Measurements from ENCODE around the gene PRR20A. TPM values are rescaled to one million over a fixed set of nuclear protein-coding genes. Genes with fewer than 3 reads are reported as not detected.
A peak's percentile ranks its signal among the peaks of the same experiment; 100 is the strongest.
"Not testable (repeated sequence)": the region's sequence is repeated elsewhere in the genome, so short reads cannot be mapped to it uniquely, and the experiment has no call there.

Gene PRR20A
- total and polyA plus RNA-seq, 4 donors: not detected

DNA sequence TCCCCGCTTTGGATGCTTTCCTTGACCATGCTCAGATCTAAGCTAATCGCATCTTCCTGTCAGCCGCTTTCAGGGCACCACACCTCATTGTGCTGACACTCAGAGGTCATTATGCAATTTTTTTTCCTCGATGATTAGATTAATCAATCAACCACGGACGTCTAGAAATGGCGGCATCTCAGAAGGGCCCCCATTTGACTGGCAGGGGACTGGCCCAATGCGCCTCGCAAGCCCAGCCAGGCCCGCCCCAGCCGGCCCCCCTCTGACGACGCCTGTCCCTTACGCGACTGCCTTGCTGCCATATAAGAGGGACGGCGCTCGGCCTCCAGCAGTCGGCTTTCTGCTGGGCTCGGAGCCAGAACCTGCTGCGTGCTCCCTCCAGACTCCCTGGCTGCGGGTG is 13.0 kb downstream of the PRR20A start, which contains the start of gene PRR20C:
Gene PRR20C (plus strand): TSS at position 301 of the 400 bp plus-strand sequence. CDS start 387 bp downstream, outside the sequence.
- not testable (repeated sequence) for H3K4me1 ChIP-seq (ENCODE audit: control insufficient read depth in 4 of 4, insufficient read depth in 4 of 4, low read length in 3 of 4); DNase-seq (ENCODE audit: low spot score); H3K9me3 ChIP-seq (ENCODE audit: control insufficient read depth in 4 of 4, low read length in 3 of 4); H3K36me3 ChIP-seq (ENCODE audit: control insufficient read depth in 4 of 4, insufficient read depth in 3 of 4, low read depth in 1 of 4, low read length in 3 of 4); H3K9ac ChIP-seq (ENCODE audit: low read depth in 1 of 2, low read length in 2 of 2); H3K27me3 ChIP-seq (ENCODE audit: control insufficient read depth in 4 of 4, insufficient read depth in 4 of 4, low read length in 3 of 4); H3K27ac ChIP-seq (ENCODE audit: low read depth in 1 of 2, low read length in 2 of 2); H3K4me3 ChIP-seq (ENCODE audit: low read depth in 1 of 3, low read length in 3 of 3)
- no CpG with 5 or more reads among the region's 22 CpGs for WGBS

DNA sequence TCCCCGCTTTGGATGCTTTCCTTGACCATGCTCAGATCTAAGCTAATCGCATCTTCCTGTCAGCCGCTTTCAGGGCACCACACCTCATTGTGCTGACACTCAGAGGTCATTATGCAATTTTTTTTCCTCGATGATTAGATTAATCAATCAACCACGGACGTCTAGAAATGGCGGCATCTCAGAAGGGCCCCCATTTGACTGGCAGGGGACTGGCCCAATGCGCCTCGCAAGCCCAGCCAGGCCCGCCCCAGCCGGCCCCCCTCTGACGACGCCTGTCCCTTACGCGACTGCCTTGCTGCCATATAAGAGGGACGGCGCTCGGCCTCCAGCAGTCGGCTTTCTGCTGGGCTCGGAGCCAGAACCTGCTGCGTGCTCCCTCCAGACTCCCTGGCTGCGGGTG is 19.6 kb downstream of the PRR20A start, which contains the start of gene PRR20D:
Gene PRR20D (plus strand): TSS at position 301 of the 400 bp plus-strand sequence. CDS start 387 bp downstream, outside the sequence.
- H3K9ac ChIP-seq (ENCODE audit: low read depth in 1 of 2, low read length in 2 of 2); H3K27me3 ChIP-seq (ENCODE audit: control insufficient read depth in 4 of 4, insufficient read depth in 4 of 4, low read length in 3 of 4); H3K27ac ChIP-seq (ENCODE audit: low read depth in 1 of 2, low read length in 2 of 2); H3K36me3 ChIP-seq (ENCODE audit: control insufficient read depth in 4 of 4, insufficient read depth in 3 of 4, low read depth in 1 of 4, low read length in 3 of 4); H3K4me3 ChIP-seq (ENCODE audit: low read depth in 1 of 3, low read length in 3 of 3); DNase-seq (ENCODE audit: low spot score); H3K4me1 ChIP-seq (ENCODE audit: control insufficient read depth in 4 of 4, insufficient read depth in 4 of 4, low read length in 3 of 4); H3K9me3 ChIP-seq (ENCODE audit: control insufficient read depth in 4 of 4, low read length in 3 of 4): not testable (repeated sequence)
- WGBS: no CpG with 5 or more reads among the region's 22 CpGs

DNA sequence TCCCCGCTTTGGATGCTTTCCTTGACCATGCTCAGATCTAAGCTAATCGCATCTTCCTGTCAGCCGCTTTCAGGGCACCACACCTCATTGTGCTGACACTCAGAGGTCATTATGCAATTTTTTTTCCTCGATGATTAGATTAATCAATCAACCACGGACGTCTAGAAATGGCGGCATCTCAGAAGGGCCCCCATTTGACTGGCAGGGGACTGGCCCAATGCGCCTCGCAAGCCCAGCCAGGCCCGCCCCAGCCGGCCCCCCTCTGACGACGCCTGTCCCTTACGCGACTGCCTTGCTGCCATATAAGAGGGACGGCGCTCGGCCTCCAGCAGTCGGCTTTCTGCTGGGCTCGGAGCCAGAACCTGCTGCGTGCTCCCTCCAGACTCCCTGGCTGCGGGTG is 26.2 kb downstream of the PRR20A start, which contains the start of gene PRR20E:
Gene PRR20E (plus strand): TSS at position 301 of the 400 bp plus-strand sequence. CDS start 387 bp downstream, outside the sequence.
- not testable (repeated sequence) for H3K9ac ChIP-seq (ENCODE audit: low read depth in 1 of 2, low read length in 2 of 2); DNase-seq (ENCODE audit: low spot score)
- no CpG with 5 or more reads among the region's 22 CpGs for WGBS

DNA sequence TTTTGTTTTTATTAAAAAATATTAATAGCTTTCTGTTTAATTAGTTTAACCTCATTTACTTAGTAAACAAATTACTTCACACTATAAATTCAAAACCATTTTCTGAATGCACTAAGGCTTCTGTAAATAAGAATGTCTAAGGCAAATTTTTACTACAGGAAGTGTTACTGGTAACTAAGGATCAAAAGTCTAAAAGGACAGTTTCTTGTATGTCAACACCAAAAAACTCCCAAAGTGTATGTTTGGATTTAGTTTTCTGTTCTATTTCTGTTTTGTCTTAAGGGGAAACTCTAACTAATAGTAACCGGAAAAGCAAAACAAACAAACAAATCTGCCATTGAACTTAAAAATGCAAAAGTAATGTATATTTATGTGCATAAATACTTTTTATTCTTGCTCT is 50.9 kb downstream of the PRR20A start:
- no peak overlapping the region for H3K4me3 ChIP-seq (ENCODE audit: low read depth in 1 of 3, low read length in 3 of 3)
- WGBS: 35% methylated on average over 1 of the region's 1 CpG
- H3K9ac ChIP-seq (ENCODE audit: low read depth in 1 of 2, low read length in 2 of 2): no peak overlapping the region
- H3K36me3 ChIP-seq (ENCODE audit: control insufficient read depth in 4 of 4, insufficient read depth in 3 of 4, low read depth in 1 of 4, low read length in 3 of 4): no peaks in the 10 kb centered on the region
- no peak overlapping the region for H3K27ac ChIP-seq (ENCODE audit: low read depth in 1 of 2, low read length in 2 of 2)
- TF ChIP-seq HNF4A (conservative IDR thresholded peaks at IDR 0.05) (peak in 1 of 2 donors; percentile 64), FOXA2 (IDR thresholded peaks at IDR 0.05) (peak; percentile 20)
- TF ChIP-seq, protein P1, sequence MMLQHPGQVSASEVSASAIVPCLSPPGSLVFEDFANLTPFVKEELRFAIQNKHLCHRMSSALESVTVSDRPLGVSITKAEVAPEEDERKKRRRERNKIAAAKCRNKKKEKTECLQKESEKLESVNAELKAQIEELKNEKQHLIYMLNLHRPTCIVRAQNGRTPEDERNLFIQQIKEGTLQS (IDR thresholded peaks at IDR 0.05): no peak
- H3K27me3 ChIP-seq (ENCODE audit: control insufficient read depth in 4 of 4, insufficient read depth in 4 of 4, low read length in 3 of 4): no peaks in the 10 kb centered on the region
- no peaks in the 10 kb centered on the region for H3K9me3 ChIP-seq (ENCODE audit: control insufficient read depth in 4 of 4, low read length in 3 of 4)
- H3K4me1 ChIP-seq (ENCODE audit: control insufficient read depth in 4 of 4, insufficient read depth in 4 of 4, low read length in 3 of 4): no peaks in the 10 kb centered on the region
- DNase-seq (ENCODE audit: low spot score): no peak

More for the DNA sequence above, 26.2 kb downstream of the PRR20A start, which contains the start of gene PRR20E:
- H3K27me3 ChIP-seq (ENCODE audit: control insufficient read depth in 4 of 4, insufficient read depth in 4 of 4, low read length in 3 of 4); H3K36me3 ChIP-seq (ENCODE audit: control insufficient read depth in 4 of 4, insufficient read depth in 3 of 4, low read depth in 1 of 4, low read length in 3 of 4); H3K4me1 ChIP-seq (ENCODE audit: control insufficient read depth in 4 of 4, insufficient read depth in 4 of 4, low read length in 3 of 4); H3K9me3 ChIP-seq (ENCODE audit: control insufficient read depth in 4 of 4, low read length in 3 of 4); H3K27ac ChIP-seq (ENCODE audit: low read depth in 1 of 2, low read length in 2 of 2); H3K4me3 ChIP-seq (ENCODE audit: low read depth in 1 of 3, low read length in 3 of 3): not testable (repeated sequence)

Small RNAs within 50 kb of the gene (small RNA-seq; reads per million reads assigned to genes)
- gene PRR20FP: not detected

Other genes starting within 250 kb of the PRR20A start
- gene PRR20B, start 6.6 kb downstream of the PRR20A start, total RNA-seq: not detected
- not detected for gene PRR20B, start 6.6 kb downstream of the PRR20A start, polyA plus RNA-seq
- not detected for gene PRR20C, start 13.1 kb downstream of the PRR20A start, total RNA-seq
- gene PRR20C, start 13.1 kb downstream of the PRR20A start, polyA plus RNA-seq: not detected
- gene PRR20D, start 19.7 kb downstream of the PRR20A start, total RNA-seq: not detected
- gene PRR20D, start 19.7 kb downstream of the PRR20A start, polyA plus RNA-seq: not detected
- not detected for gene PRR20E, start 26.3 kb downstream of the PRR20A start, total RNA-seq
- gene PRR20E, start 26.3 kb downstream of the PRR20A start, polyA plus RNA-seq: not detected

All from liver (tissue), 10 donors.